Transverse colon (tissue), 4 donors: ENCODE data around the gene CHCHD3.

Experiments used
- CTCF ChIP-seq, 5 experiments: fragments of 200-600 bp in 3 of 5; fragments of 450-650 bp in 2 of 5; sonication (generic) in 3 of 5; IDR thresholded peaks; 1 replicate in 2 of 5; 2 replicates in 3 of 5; pipeline ENCODE4 v1.5.1; 2016 to 2017; ENCODE audit warnings: antibody characterized with exemption in 5 of 5, inconsistent platforms in 3 of 5, mild to moderate bottlenecking in 2 of 5, moderate library complexity in 1 of 5
- EP300 ChIP-seq: sonication (generic); formaldehyde crosslinking; IDR thresholded peaks from one replicate; pipeline ENCODE4 v1.6.1; 2017; ENCODE audit warnings: antibody characterized with exemption, low read depth
- POLR2A ChIP-seq: fragments of 450-650 bp; IDR thresholded peaks from one replicate; pipeline ENCODE4 v1.6.1; 2016; ENCODE audit warnings: antibody characterized with exemption, mild to moderate bottlenecking, moderate library complexity
- POLR2AphosphoS5 ChIP-seq, 3 donors: sonication (generic); formaldehyde crosslinking; IDR thresholded peaks; one replicate each; pipeline ENCODE4 v1.6.1; 2016; ENCODE audit warnings: antibody characterized with exemption in 3 of 3

GRCh38 chr7:132740176-132740575 lies 341.7 kb downstream of the CHCHD3 start:
- TF ChIP-seq CTCF (IDR thresholded peaks at IDR 0.05) (no peak), POLR2A (no peak), EP300 (no peak), POLR2AphosphoS5 (IDR thresholded peaks at IDR 0.05) (no peak)
